SK-N-SH (cell line): ENCODE data around the gene MAP3K9. TPM values are rescaled to one million over a fixed set of nuclear protein-coding genes. Genes with fewer than 3 reads are reported as not detected.

Experiments
- CTCF ChIA-PET: fragments of 300-600, 350-600 bp; formaldehyde crosslinking; extraction: SDS; loops from one replicate; lab custom pipeline; 2021; lab: Yijun Ruan, JAX
- POLR2A ChIA-PET: fragments of 350-600 bp; sonication (Branson Sonifier 250); formaldehyde crosslinking; extraction: SDS; loops from one replicate; lab custom pipeline; 2020; ENCODE audit warnings: antibody characterized with exemption, inconsistent platforms; lab: Yijun Ruan, JAX
- DNase-seq: peaks from one replicate; pipeline ENCODE4 v3.0.0; 2012
- H2AFZ ChIP-seq: fragments of 200-600 bp; sonication (generic); 2 replicates; pipeline ENCODE4 v1.8.1; 2016; ENCODE audit warnings: antibody characterized with exemption, mild to moderate bottlenecking, low read depth
- H3F3A ChIP-seq: fragments of 200-600 bp; sonication (generic); replicated peaks from 2 replicates; pipeline ENCODE3; 2016; ENCODE audit warnings: antibody characterized with exemption, mild to moderate bottlenecking; ENCODE audit not compliant: insufficient read depth
- H3K27ac ChIP-seq, 2 experiments: fragments of 200-500 bp in 1 of 2; fragments of 200-600 bp in 1 of 2; sonication (Bioruptor generic) in 1 of 2; sonication (generic), shearing (Covaris generic) in 1 of 2; 2 replicates each; pipeline versions ENCODE4 v1.5.1 to v1.6.1; 2014 to 2016; ENCODE audit warnings: low read depth in 2 of 2, inconsistent platforms in 1 of 2, low read length in 1 of 2, mild to moderate bottlenecking in 1 of 2, mixed read lengths in 1 of 2
- H3K27me3 ChIP-seq: fragments of 200-600 bp; sonication (generic), shearing (Covaris generic); 2 replicates; pipeline ENCODE4 v1.6.1; 2016; ENCODE audit warnings: mixed run types; ENCODE audit not compliant: insufficient read depth
- H3K36me3 ChIP-seq, 2 experiments: fragments of 200-500 bp in 1 of 2; fragments of 200-600 bp in 1 of 2; sonication (Bioruptor generic) in 1 of 2; sonication (generic) in 1 of 2; replicated peaks in 1 of 2; 2 replicates each; pipeline versions ENCODE3 to v1.5.1; 2014 to 2016; ENCODE audit warnings: low read length in 1 of 2, mild to moderate bottlenecking in 1 of 2; ENCODE audit not compliant: insufficient read depth in 2 of 2, control insufficient read depth in 1 of 2
- H3K4me1 ChIP-seq, 2 experiments: fragments of 200-500 bp in 1 of 2; fragments of 200-600 bp in 1 of 2; sonication (Bioruptor generic) in 1 of 2; sonication (generic), shearing (Covaris generic) in 1 of 2; 2 replicates each; pipeline versions ENCODE4 v1.5.1 to v1.6.1; 2014 to 2016; ENCODE audit warnings: low read depth in 1 of 2, low read length in 1 of 2, mixed run types in 1 of 2; ENCODE audit not compliant: insufficient read depth in 2 of 2, control insufficient read depth in 1 of 2
- H3K4me2 ChIP-seq: fragments of 200-600 bp; sonication (generic), shearing (Covaris generic); 2 replicates; pipeline ENCODE4 v1.6.1; 2017; ENCODE audit warnings: mixed run types
- H3K4me3 ChIP-seq, 2 experiments: fragments of 200-500 bp in 1 of 2; fragments of 200-600 bp in 1 of 2; sonication (Bioruptor generic) in 1 of 2; sonication (generic), shearing (Covaris generic) in 1 of 2; 2 replicates each; pipeline versions ENCODE4 v1.5.1 to v1.8.1; 2014 to 2016; ENCODE audit warnings: low read depth in 2 of 2, inconsistent platforms in 1 of 2, low read length in 1 of 2, mild to moderate bottlenecking in 1 of 2, mixed read lengths in 1 of 2, moderate library complexity in 1 of 2
- H3K79me2 ChIP-seq: fragments of 200-600 bp; sonication (generic); 2 replicates; pipeline ENCODE4 v1.8.1; 2017; ENCODE audit warnings: mild to moderate bottlenecking; ENCODE audit not compliant: insufficient read depth
- H3K9ac ChIP-seq: fragments of 200-600 bp; sonication (generic); 2 replicates; pipeline ENCODE4 v1.6.1; 2017; ENCODE audit warnings: mixed run types
- H3K9me2 ChIP-seq: fragments of 200-600 bp; sonication (generic); 2 replicates; pipeline ENCODE4 v1.6.1; 2017; ENCODE audit warnings: mixed run types
- H3K9me3 ChIP-seq: fragments of 200-600 bp; sonication (generic); 2 replicates; pipeline ENCODE4 v1.6.1; 2017; ENCODE audit warnings: mixed run types, mild to moderate bottlenecking, moderate library complexity
- H4K20me1 ChIP-seq: fragments of 200-600 bp; sonication (generic); 2 replicates; pipeline ENCODE4 v1.6.1; 2017; ENCODE audit warnings: mild to moderate bottlenecking, mixed run types; ENCODE audit not compliant: insufficient read depth
- EP300 ChIP-seq, 2 experiments: IDR thresholded peaks; 2 replicates each; pipeline versions ENCODE4 v1.4.0 to v1.6.1; 2012; ENCODE audit warnings: borderline replicate concordance in 1 of 2, low read depth in 1 of 2, low read length in 1 of 2
- FOXM1 ChIP-seq: IDR thresholded peaks from 2 replicates; pipeline ENCODE4 v1.4.0; 2012; ENCODE audit warnings: low read depth, mild to moderate bottlenecking
- GATA2 ChIP-seq: sonication (generic); formaldehyde crosslinking; IDR thresholded peaks from 2 replicates; pipeline ENCODE4 v1.5.0; 2020; ENCODE audit warnings: mild to moderate bottlenecking, missing genetic modification reagents
- MXI1 ChIP-seq: IDR thresholded peaks from 2 replicates; pipeline ENCODE4 v1.6.1; 2012; ENCODE audit warnings: mild to moderate bottlenecking, low read depth, low read length, improper control_type of control experiment
- NFIC ChIP-seq: IDR thresholded peaks from 2 replicates; pipeline ENCODE4 v1.4.0; 2012; ENCODE audit warnings: borderline replicate concordance
- RFX5 ChIP-seq: IDR thresholded peaks from 2 replicates; pipeline ENCODE4 v1.6.1; 2012; ENCODE audit warnings: mild to moderate bottlenecking, improper control_type of control experiment, low read length
- RXRA ChIP-seq: IDR thresholded peaks from 2 replicates; pipeline ENCODE4 v1.4.0; 2012; ENCODE audit warnings: low read depth, mild to moderate bottlenecking, borderline replicate concordance
- SIN3A ChIP-seq: IDR thresholded peaks from 2 replicates; pipeline ENCODE4 v1.6.1; 2012; ENCODE audit warnings: low read depth, mild to moderate bottlenecking, low read length, moderate library complexity, borderline replicate concordance
- WGBS: methylation state at CpG from one replicate; pipeline ENCODE4 v1.1.6; 2017; ENCODE audit warnings: low lambda C conversion rate; 5-methylcytosine and 5-hydroxymethylcytosine counted together
- polyA plus RNA-seq, 3 experiments: library from polyadenylated mRNA; depleted of rRNA; stranded (reverse); fragments of >200 nt; gene quantifications; 2 replicates each; pipeline ENCODE4 v1.2.3, GENCODE V29; 2012

The MAP3K9 gene
- polyA plus RNA-seq, 1 of the 3 experiments (the other 2 are of a cell fraction), result 2.0 TPM

GRCh38 chr14:70718383-70719118 lies 90.8 kb downstream of the MAP3K9 start:
- POLR2A ChIA-PET, result no interaction called here
- CTCF ChIA-PET, result interaction anchor here (2.0 kb wide), 1 partner anchor 99 kb away, joined by 10 read pairs; no protein-coding TSS in a partner anchor

DNA sequence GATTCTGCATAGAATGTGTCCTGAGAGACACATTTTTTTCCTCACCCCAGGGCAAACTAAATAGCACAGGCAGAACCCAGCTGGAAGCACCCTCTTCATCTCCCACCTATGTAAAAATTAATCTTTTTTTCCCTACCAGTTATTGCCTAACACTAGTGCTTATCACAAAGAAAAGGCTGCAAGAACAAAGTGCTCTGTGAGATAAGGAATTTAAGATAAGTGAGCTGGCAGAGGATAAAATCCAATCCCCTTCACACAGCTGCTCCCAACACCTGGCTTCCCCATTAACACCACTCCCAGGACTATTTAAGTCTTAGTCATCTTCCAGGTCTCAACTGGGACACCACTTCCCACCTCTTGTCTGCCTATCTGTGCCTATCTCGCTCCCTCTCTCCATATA lies 92.4 kb downstream of the MAP3K9 start:
- H3K9me3 ChIP-seq, result no peaks in the 10 kb centered on the region
- ChIA-PET POLR2A (no interaction called here), CTCF (interaction anchor here (0.6 kb wide), 1 partner anchor 8 kb away, joined by 3 read pairs; no protein-coding TSS in a partner anchor)
- peaks cover 2% of the 10 kb centered on the region for H3F3A ChIP-seq
- WGBS, result 82% methylated on average over 1 of the region's 1 CpG
- no peak overlapping the region for H3K4me2 ChIP-seq
- H4K20me1 ChIP-seq, result no peaks in the 10 kb centered on the region
- no peak overlapping the region for H3K27ac ChIP-seq
- no peak for DNase-seq
- no peak overlapping the region for H2AFZ ChIP-seq
- H3K4me1 ChIP-seq, result peaks cover 4 to 9% of the 10 kb centered on the region in 2 experiments; a peak in 3 of 4 replicates
- no peak overlapping the region for H3K4me3 ChIP-seq
- TF ChIP-seq GATA2 (peak; percentile 30), RXRA (no peak)
- H3K9me2 ChIP-seq, result no peaks in the 10 kb centered on the region
- H3K79me2 ChIP-seq, result no peaks in the 10 kb centered on the region
- H3K36me3 ChIP-seq, result no peaks in the 10 kb centered on the region
- no peak overlapping the region for H3K9ac ChIP-seq
- H3K27me3 ChIP-seq, result no peaks in the 10 kb centered on the region

More at GRCh38 chr14:70718383-70719118, 90.8 kb downstream of the MAP3K9 start:
- Histone ChIP-seq H3K4me1 (peaks cover 4 to 9% of the 10 kb centered on the region in 2 experiments; a peak in 3 of 4 replicates), H3K27me3 (no peaks in the 10 kb centered on the region), H3K27ac (no peak overlapping the region), H4K20me1 (no peaks in the 10 kb centered on the region), H2AFZ (no peak overlapping the region), H3K9me3 (no peaks in the 10 kb centered on the region), H3K79me2 (no peaks in the 10 kb centered on the region), H3K36me3 (no peaks in the 10 kb centered on the region), H3K4me2 (no peak overlapping the region), H3K9me2 (no peaks in the 10 kb centered on the region), H3K4me3 (no peak overlapping the region), H3F3A (peaks cover 2% of the 10 kb centered on the region), H3K9ac (no peak overlapping the region)
- TF ChIP-seq EP300 (IDR thresholded peaks at IDR 0.05; ENCODE audit: borderline replicate concordance in 1 of 2, low read depth in 1 of 2, low read length in 1 of 2) (no peak), SIN3A (no peak)
- no peak for DNase-seq
- WGBS, result 72% methylated on average over 5 of the region's 8 CpGs

- peaks cover 4 to 9% of the 10 kb centered on the region in 2 experiments; a peak in 3 of 4 replicates for H3K4me1 ChIP-seq
- CTCF ChIA-PET, result interaction anchor here (1.1 kb wide), 1 partner anchor 57 kb away, joined by 3 read pairs; no protein-coding TSS in a partner anchor
- peaks cover 2% of the 10 kb centered on the region for H3F3A ChIP-seq
- no peak overlapping the region for H3K27ac ChIP-seq
- H3K79me2 ChIP-seq, result no peaks in the 10 kb centered on the region
- no peaks in the 10 kb centered on the region for H3K9me2 ChIP-seq
- no peak overlapping the region for H3K4me2 ChIP-seq
- H4K20me1 ChIP-seq, result no peaks in the 10 kb centered on the region
- H3K9me3 ChIP-seq, result no peaks in the 10 kb centered on the region
- no peak overlapping the region for H2AFZ ChIP-seq
- H3K27me3 ChIP-seq, result no peaks in the 10 kb centered on the region
- POLR2A ChIA-PET, result no interaction called here
- WGBS, result 45% methylated on average over 5 of the region's 5 CpGs
- H3K9ac ChIP-seq, result no peak overlapping the region
- no peak for DNase-seq
- no peak for TF ChIP-seq RFX5
- TF ChIP-seq FOXM1, result no peak
- no peak for TF ChIP-seq MXI1
- TF ChIP-seq NFIC, result no peak
- TF ChIP-seq GATA2, result no peak
- no peak overlapping the region for H3K4me3 ChIP-seq
- no peaks in the 10 kb centered on the region for H3K36me3 ChIP-seq
Measured at GRCh38 chr14:70716483-70716882, 92.8 kb downstream of the MAP3K9 start.
